Ovary (tissue), 9 donors: Measurements from ENCODE around the gene KMT2A. TPM values are rescaled to one million over a fixed set of nuclear protein-coding genes. Genes with fewer than 3 reads are reported as not detected.

Source experiments
- DNase-seq, 5 donors: peaks; one replicate each; pipeline ENCODE4 v3.0.0-alpha.2; 2019 to 2020
- H3K27ac ChIP-seq, 2 donors: fragments of 200-600 bp; one replicate each; pipeline versions ENCODE4 v1.5.1 to v1.8.0; 2019 to 2022
- H3K27me3 ChIP-seq: fragments of 200-600 bp; one replicate; pipeline ENCODE4 v1.8.0; 2022
- H3K36me3 ChIP-seq: fragments of 200-600 bp; sonication (generic); one replicate; pipeline ENCODE4 v1.5.1; 2019
- H3K4me1 ChIP-seq: one replicate; pipeline ENCODE4 v1.8.1; 2013; ENCODE audit warnings: mild to moderate bottlenecking, moderate library complexity; ENCODE audit not compliant: insufficient read depth
- H3K4me3 ChIP-seq: fragments of 200-600 bp; sonication (generic); one replicate; pipeline ENCODE4 v1.5.1; 2017
- H3K9me3 ChIP-seq, 2 donors: fragments of 200-600 bp in 1 of 2; sonication (generic) in 1 of 2; one replicate each; pipeline versions ENCODE4 v1.5.1 to v1.8.1; 2013 to 2019; ENCODE audit warnings: mild to moderate bottlenecking in 1 of 2, moderate library complexity in 1 of 2
- CTCF ChIP-seq, 3 donors: fragments of 450-650 bp in 2 of 3; fragments of 200-600 bp in 1 of 3; IDR thresholded peaks; one replicate each; pipeline versions ENCODE4 v1.5.1 to v1.8.0; 2016 to 2022; ENCODE audit warnings: antibody characterized with exemption in 3 of 3, mild to moderate bottlenecking in 1 of 3
- EP300 ChIP-seq: sonication (generic); formaldehyde crosslinking; IDR thresholded peaks from one replicate; pipeline ENCODE4 v1.6.1; 2017; ENCODE audit warnings: antibody characterized with exemption
- POLR2A ChIP-seq: fragments of 450-650 bp; IDR thresholded peaks from one replicate; pipeline ENCODE4 v1.6.1; 2017; ENCODE audit warnings: antibody characterized with exemption, mild to moderate bottlenecking, moderate library complexity
- WGBS, 3 donors: extraction: QIAGEN DNeasy Blood & Tissue Kit in 1 of 3; methylation state at CpG; one replicate each; pipeline versions ENCODE4 v1.1.5 to v1.1.7; 2013 to 2017; 5-methylcytosine and 5-hydroxymethylcytosine counted together
- intact Hi-C, 4 donors: fragments of 100-400 bp; cut with DNase I; formaldehyde crosslinking; loops; one replicate each; pipeline versions ENCODE4 v1.11.0 to v1.15.1; 2022 to 2023
- polyA plus RNA-seq, 2 donors: library from polyadenylated mRNA; stranded (reverse); fragments of 200-250 nt in 1 of 2; fragments of 350-450 nt in 1 of 2; fragmentation: Illumina TruSeq in 1 of 2; extraction: RNeasy Lipid Tissue Mini Kit (QIAGEN cat#74804) in 1 of 2; gene quantifications; one replicate each; pipeline ENCODE4 v1.2.3, GENCODE V29; 2013 to 2014
- total RNA-seq, 7 donors: library from RNA; depleted of rRNA in 2 of 7; stranded (reverse); fragments of >200 nt in 2 of 7; fragmentation: NEBNext Ultra II Directional in 3 of 7; extraction: Animal tissue kit (Norgen Biotek cat#: 25700) in 3 of 7; gene quantifications; one replicate each; pipeline versions ENCODE4 v1.1.0 to v1.2.4, GENCODE V29; 2016 to 2023
- donor health status: DM: no; HTN: no; CAD: no; lungs with moderate emphysema.
- donor health status: DM: no; HTN: no; CAD: no.
- donor health status: Bipolar disorder and iron deficiency.
- donor health status: DM: yes; HTN: yes; CAD: no.
- donor health status: DM: no; HTN: no; CAD: no.
- donor health status: DM: yes; HTN: yes; CAD: no.

Gene KMT2A
- total and polyA plus RNA-seq, 9 donors, result 25.8 to 107 (median 74.7) TPM

GRCh38 chr11:118521892-118522311 lies 85.6 kb downstream of the KMT2A start:
- WGBS, 3 donors, result 37 to 58% (median 41%) methylated on average over 13 of the region's 13 CpGs
- H3K36me3 ChIP-seq, result no peaks in the 10 kb centered on the region

GRCh38 chr11:118522571-118523072 lies 86.3 kb downstream of the KMT2A start:
- peaks cover 1% of the 10 kb centered on the region for H3K4me1 ChIP-seq
- 12 to 19% (median 16%) methylated on average over 6 of the region's 6 CpGs for WGBS, 3 donors
- DNase-seq, result peak in 1 of 5 donors; percentile 40
- H3K36me3 ChIP-seq, result no peaks in the 10 kb centered on the region
- no peaks in the 10 kb centered on the region for H3K9me3 ChIP-seq
- H3K27ac ChIP-seq, result no peak overlapping the region
- intact Hi-C loops, result no loop called here
- TF ChIP-seq CTCF (IDR thresholded peaks at IDR 0.05) (peak in 1 of 3 donors; percentile 8), POLR2A (no peak), EP300 (no peak)
- H3K4me3 ChIP-seq, result no peak overlapping the region
- no peaks in the 10 kb centered on the region for H3K27me3 ChIP-seq

More at GRCh38 chr11:118521892-118522311, 85.6 kb downstream of the KMT2A start:
- Histone ChIP-seq H3K9me3 (no peaks in the 10 kb centered on the region), H3K4me3 (no peak overlapping the region), H3K27me3 (no peaks in the 10 kb centered on the region), H3K27ac (no peak overlapping the region), H3K4me1 (no peaks in the 10 kb centered on the region)
- intact Hi-C loops, result no loop called here
- peak in 4 of 5 donors; percentile 33 to 64 (median 42) for DNase-seq
- no peak for TF ChIP-seq CTCF (IDR thresholded peaks at IDR 0.05)
- no peak for TF ChIP-seq EP300
- TF ChIP-seq POLR2A, result no peak

DNA sequence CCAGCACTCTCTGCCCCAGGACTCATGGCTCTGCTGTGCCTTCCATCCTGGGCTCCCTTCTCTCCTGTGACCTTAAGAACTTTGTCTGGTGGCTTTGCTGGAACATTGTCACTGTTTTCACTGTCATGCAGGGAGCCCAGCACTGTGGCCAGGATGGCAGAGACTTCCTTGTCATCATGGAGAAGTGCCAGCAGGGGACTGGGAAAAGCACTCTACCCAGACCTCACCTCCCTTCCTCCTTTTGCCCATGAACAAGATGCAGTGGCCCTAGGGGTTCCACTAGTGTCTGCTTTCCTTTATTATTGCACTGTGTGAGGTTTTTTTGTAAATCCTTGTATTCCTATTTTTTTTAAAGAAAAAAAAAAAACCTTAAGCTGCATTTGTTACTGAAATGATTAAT lies 88.1 kb downstream of the KMT2A start:
- no peak overlapping the region for H3K27ac ChIP-seq
- no peak for DNase-seq
- H3K4me3 ChIP-seq, result no peak overlapping the region
- peaks cover 3% of the 10 kb centered on the region for H3K4me1 ChIP-seq
- TF ChIP-seq CTCF (IDR thresholded peaks at IDR 0.05) (no peak), POLR2A (no peak), EP300 (no peak)
- H3K9me3 ChIP-seq, result no peaks in the 10 kb centered on the region
- H3K36me3 ChIP-seq, result no peaks in the 10 kb centered on the region
- H3K27me3 ChIP-seq, result no peaks in the 10 kb centered on the region
- intact Hi-C loops, result no loop called here

- H3K4me1 ChIP-seq, result peaks cover 8% of the 10 kb centered on the region
- H3K9me3 ChIP-seq, result no peaks in the 10 kb centered on the region
- H3K27ac ChIP-seq, result no peak overlapping the region
- intact Hi-C loops, result no loop called here
- no peaks in the 10 kb centered on the region for H3K27me3 ChIP-seq
- TF ChIP-seq EP300, result no peak
- WGBS, 3 donors, result 76 to 82% (median 77%) methylated on average over 6 of the region's 6 CpGs
- no peak for DNase-seq
- no peaks in the 10 kb centered on the region for H3K36me3 ChIP-seq
- no peak overlapping the region for H3K4me3 ChIP-seq
Observed at GRCh38 chr11:118524757-118525470, 88.6 kb downstream of the KMT2A start.

GRCh38 chr11:118526688-118527087 lies 90.4 kb downstream of the KMT2A start:
- intact Hi-C loops, result no loop called here
- Histone ChIP-seq H3K36me3 (no peaks in the 10 kb centered on the region), H3K27me3 (no peaks in the 10 kb centered on the region), H3K9me3 (no peaks in the 10 kb centered on the region), H3K4me1 (peaks cover 8% of the 10 kb centered on the region), H3K4me3 (no peak overlapping the region), H3K27ac (no peak overlapping the region)
- 79 to 89% (median 81%) methylated on average over 2 of the region's 2 CpGs for WGBS, 3 donors
- no peak for DNase-seq
- TF ChIP-seq EP300 (no peak), POLR2A (no peak), CTCF (IDR thresholded peaks at IDR 0.05) (no peak)
